Right lobe of liver (tissue), 4 donors: ENCODE data around the gene XCL2.
"Not testable (repeated sequence)": the region's sequence is repeated elsewhere in the genome, so short reads cannot be mapped to it uniquely, and the experiment has no call there.

Experiments used
- POLR2A ChIP-seq: fragments of 450-650 bp; IDR thresholded peaks from one replicate; pipeline ENCODE4 v1.6.1; 2017; ENCODE audit warnings: antibody characterized with exemption, mild to moderate bottlenecking
- TF ChIP-seq, protein P1 (sequence below), 4 donors: fragments of 200-600 bp in 3 of 4; fragments of 450-650 bp in 1 of 4; IDR thresholded peaks; one replicate each; pipeline versions ENCODE4 v1.5.1 to v1.8.0; 2016 to 2022; ENCODE audit warnings: antibody characterized with exemption in 4 of 4, mild to moderate bottlenecking in 2 of 4
- donor health status: DM: no; HTN: no; CAD: no.
- donor health status: DM: no; HTN: no; CAD: no.
- donor health status: DM: no; HTN: yes; CAD: no.

DNA sequence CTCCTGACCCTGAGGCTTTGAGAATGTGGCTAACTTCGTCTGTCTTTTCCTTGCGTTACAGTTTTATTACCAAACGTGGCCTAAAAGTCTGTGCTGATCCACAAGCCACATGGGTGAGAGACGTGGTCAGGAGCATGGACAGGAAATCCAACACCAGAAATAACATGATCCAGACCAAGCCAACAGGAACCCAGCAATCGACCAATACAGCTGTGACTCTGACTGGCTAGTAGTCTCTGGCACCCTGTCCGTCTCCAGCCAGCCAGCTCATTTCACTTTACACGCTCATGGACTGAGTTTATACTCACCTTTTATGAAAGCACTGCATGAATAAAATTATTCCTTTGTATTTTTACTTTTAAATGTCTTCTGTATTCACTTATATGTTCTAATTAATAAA is 37.2 kb upstream of the XCL2 start:
- TF ChIP-seq, protein P1, sequence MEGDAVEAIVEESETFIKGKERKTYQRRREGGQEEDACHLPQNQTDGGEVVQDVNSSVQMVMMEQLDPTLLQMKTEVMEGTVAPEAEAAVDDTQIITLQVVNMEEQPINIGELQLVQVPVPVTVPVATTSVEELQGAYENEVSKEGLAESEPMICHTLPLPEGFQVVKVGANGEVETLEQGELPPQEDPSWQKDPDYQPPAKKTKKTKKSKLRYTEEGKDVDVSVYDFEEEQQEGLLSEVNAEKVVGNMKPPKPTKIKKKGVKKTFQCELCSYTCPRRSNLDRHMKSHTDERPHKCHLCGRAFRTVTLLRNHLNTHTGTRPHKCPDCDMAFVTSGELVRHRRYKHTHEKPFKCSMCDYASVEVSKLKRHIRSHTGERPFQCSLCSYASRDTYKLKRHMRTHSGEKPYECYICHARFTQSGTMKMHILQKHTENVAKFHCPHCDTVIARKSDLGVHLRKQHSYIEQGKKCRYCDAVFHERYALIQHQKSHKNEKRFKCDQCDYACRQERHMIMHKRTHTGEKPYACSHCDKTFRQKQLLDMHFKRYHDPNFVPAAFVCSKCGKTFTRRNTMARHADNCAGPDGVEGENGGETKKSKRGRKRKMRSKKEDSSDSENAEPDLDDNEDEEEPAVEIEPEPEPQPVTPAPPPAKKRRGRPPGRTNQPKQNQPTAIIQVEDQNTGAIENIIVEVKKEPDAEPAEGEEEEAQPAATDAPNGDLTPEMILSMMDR (IDR thresholded peaks at IDR 0.05): not testable (repeated sequence)
- TF ChIP-seq POLR2A: not testable (repeated sequence)
